ENCODE results near the gene SCG5. TPM values are rescaled to one million over a fixed set of nuclear protein-coding genes. Genes with fewer than 3 reads are reported as not detected.

SCG5 gene
- total and polyA plus RNA-seq, 2 experiments from 2014 or later: 9.0 to 20.2 TPM

DNA sequence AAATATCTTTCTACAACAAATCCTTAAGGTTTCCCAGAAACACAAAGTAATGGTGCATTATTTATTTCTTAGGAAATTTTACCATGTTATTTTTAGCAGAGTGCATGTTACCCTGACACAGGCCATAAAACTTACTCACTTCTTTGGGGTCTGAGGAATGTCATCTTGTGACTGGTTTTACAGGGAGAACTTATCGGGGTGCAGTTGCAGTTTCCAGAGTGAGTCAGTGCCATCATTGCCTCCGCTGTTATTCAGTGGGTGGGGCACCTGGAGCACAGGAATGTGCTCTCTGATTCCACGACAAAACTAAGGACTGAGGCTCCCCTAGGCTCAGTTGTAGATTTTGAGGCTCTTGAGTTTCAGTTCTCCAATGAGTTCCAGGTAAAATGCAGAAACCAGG, 65.2 kb downstream of the SCG5 start:
- Histone ChIP-seq H3K27ac (no peak overlapping the region), H3K4me3 (no peak overlapping the region), H3K9me3 (ENCODE audit: low read depth) (no peaks in the 10 kb centered on the region), H3K4me1 (ENCODE audit: low read depth) (no peaks in the 10 kb centered on the region), H3K36me3 (no peaks in the 10 kb centered on the region), H3K27me3 (peaks cover 7% of the 10 kb centered on the region)
- DNase-seq (ENCODE audit: low read depth in 1 of 2, low spot score in 1 of 2): no peak
- TF ChIP-seq, protein P1, sequence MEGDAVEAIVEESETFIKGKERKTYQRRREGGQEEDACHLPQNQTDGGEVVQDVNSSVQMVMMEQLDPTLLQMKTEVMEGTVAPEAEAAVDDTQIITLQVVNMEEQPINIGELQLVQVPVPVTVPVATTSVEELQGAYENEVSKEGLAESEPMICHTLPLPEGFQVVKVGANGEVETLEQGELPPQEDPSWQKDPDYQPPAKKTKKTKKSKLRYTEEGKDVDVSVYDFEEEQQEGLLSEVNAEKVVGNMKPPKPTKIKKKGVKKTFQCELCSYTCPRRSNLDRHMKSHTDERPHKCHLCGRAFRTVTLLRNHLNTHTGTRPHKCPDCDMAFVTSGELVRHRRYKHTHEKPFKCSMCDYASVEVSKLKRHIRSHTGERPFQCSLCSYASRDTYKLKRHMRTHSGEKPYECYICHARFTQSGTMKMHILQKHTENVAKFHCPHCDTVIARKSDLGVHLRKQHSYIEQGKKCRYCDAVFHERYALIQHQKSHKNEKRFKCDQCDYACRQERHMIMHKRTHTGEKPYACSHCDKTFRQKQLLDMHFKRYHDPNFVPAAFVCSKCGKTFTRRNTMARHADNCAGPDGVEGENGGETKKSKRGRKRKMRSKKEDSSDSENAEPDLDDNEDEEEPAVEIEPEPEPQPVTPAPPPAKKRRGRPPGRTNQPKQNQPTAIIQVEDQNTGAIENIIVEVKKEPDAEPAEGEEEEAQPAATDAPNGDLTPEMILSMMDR (IDR thresholded peaks at IDR 0.05; ENCODE audit: low read depth, low read length): no peak

DNA sequence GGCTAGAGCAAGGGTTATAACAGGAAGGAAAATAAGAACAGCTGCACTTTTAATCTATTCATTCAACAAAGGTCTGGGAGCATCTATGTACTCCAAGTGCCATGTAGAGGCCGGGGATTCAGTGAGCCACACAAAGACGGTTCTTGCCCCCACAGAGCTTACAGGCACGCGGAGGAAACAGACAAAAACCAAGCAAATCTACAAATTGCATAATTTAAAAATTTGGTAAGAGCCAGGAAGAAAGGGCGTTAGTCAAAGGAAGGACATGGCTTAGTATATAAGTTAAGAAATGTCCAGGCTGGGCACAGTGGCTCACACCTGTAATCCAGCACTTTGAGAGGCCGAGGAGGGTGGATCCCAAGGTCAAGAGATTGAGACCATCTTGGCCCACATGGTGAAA, 65.9 kb downstream of the SCG5 start:
- Histone ChIP-seq H3K4me1 (ENCODE audit: low read depth) (no peaks in the 10 kb centered on the region), H3K27ac (no peak overlapping the region), H3K4me3 (no peak overlapping the region), H3K27me3 (peaks cover 9% of the 10 kb centered on the region), H3K9me3 (ENCODE audit: low read depth) (no peaks in the 10 kb centered on the region), H3K36me3 (no peaks in the 10 kb centered on the region)
- TF ChIP-seq, protein P1 (IDR thresholded peaks at IDR 0.05; ENCODE audit: low read depth, low read length): no peak
- DNase-seq (ENCODE audit: low read depth in 1 of 2, low spot score in 1 of 2): no peak

DNA sequence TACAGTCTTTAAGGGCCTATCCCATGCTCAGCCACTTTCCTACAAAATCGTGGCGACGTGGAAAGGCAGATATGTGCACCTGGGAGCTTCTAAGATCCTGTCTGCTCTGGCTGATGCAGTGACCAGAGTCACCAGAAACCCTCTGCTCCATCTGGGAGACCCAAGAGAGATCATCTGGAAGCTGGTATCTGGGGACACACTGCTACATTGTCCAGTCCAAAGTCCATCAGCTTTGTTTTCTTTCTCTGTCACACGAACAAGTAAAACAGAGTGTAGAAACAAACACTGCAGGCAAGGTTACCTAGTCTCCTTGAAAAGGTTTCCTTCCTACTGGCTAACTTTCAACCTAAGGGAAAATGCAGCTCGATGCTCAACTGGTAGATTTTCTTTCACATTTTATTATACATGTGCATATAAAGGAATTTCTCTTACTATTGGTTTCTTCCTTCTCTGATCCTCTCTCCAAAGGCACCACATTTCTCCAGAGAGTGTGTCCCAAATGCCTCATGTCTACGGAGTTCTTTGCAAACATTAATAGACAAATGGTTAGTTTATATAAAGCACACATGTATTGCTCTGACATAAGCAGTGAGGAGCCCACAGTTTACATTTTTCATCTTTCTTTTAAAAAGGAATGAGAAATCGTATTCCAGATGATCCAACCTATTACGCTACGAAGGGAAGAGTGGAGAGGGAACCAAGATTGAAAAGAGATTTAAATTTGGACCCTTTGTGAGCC, 68.0 kb downstream of the SCG5 start:
- Histone ChIP-seq H3K4me3 (no peak overlapping the region), H3K4me1 (ENCODE audit: low read depth) (no peaks in the 10 kb centered on the region), H3K9me3 (ENCODE audit: low read depth) (no peaks in the 10 kb centered on the region), H3K27me3 (peaks cover 25% of the 10 kb centered on the region), H3K27ac (no peak overlapping the region), H3K36me3 (no peaks in the 10 kb centered on the region)
- DNase-seq (ENCODE audit: low read depth in 1 of 2, low spot score in 1 of 2): no peak
- TF ChIP-seq, protein P1 (IDR thresholded peaks at IDR 0.05; ENCODE audit: low read depth, low read length): no peak

DNA sequence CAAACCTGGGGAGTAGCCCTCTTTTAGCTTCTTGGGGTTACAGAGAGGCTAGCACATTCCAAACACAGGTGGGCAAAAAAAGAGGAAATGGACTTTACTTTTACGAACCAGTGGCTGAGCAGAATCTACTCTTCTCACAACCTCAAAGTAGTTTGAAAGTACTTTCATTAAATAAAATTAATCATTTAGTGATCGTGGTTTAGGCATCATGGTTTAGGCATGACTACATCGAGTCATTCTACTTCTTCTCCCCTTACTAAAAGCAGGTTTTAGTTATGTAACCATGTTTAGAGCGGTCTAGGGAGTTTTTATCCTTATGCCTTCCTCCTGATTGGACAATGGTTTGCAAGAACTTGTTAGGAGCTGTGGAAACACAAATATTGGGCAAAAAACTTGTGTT, 73.8 kb downstream of the SCG5 start:
- H3K4me1 ChIP-seq (ENCODE audit: low read depth): peaks cover 7% of the 10 kb centered on the region
- no peak overlapping the region for H3K4me3 ChIP-seq
- H3K36me3 ChIP-seq: no peaks in the 10 kb centered on the region
- TF ChIP-seq, protein P1 (IDR thresholded peaks at IDR 0.05; ENCODE audit: low read depth, low read length): no peak
- no peak for DNase-seq (ENCODE audit: low read depth in 1 of 2, low spot score in 1 of 2)
- no peaks in the 10 kb centered on the region for H3K9me3 ChIP-seq (ENCODE audit: low read depth)
- H3K27ac ChIP-seq: no peak overlapping the region
- peaks cover 76% of the 10 kb centered on the region for H3K27me3 ChIP-seq

DNA sequence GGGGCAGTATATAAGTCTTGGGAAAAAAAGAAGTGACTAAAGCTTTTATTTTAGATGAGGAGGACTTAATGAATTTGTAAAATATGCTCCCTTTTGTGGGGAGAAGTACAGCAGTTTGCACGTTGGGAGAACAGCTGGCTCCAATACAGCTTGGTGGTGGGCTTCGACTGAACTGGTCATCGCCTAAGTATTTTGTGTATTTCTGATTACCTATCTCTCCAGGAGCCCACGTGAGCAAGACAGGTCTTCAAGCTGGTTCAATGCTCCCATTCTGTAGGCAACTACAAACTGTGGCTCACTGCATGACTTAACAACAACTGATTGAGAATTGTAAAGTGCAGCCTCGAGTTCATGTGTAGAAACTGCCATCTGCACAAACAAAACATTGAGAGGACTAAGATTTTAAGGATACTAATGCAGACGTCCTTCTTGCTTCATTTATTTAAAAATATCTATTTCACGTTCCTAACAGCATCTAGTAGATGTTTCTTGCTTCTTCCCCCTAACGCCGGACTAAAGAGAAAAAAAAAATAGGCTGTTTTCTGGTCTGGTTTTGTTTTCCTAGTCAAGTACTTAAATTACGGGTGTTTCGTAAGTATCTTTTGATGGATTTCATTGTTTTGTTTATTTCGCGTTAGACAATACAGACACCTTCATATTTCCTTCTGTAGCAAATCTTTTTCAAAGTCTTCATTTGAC, 74.9 kb downstream of the SCG5 start:
- Histone ChIP-seq H3K4me1 (ENCODE audit: low read depth) (peaks cover 7% of the 10 kb centered on the region), H3K27me3 (peaks cover 87% of the 10 kb centered on the region), H3K9me3 (ENCODE audit: low read depth) (no peaks in the 10 kb centered on the region), H3K27ac (no peak overlapping the region), H3K36me3 (no peaks in the 10 kb centered on the region), H3K4me3 (no peak overlapping the region)
- TF ChIP-seq, protein P1 (IDR thresholded peaks at IDR 0.05; ENCODE audit: low read depth, low read length): no peak
- no peak for DNase-seq (ENCODE audit: low read depth in 1 of 2, low spot score in 1 of 2)
